ENCODE measurements around the gene CRACR2B.

- TF ChIP-seq CTCF (IDR thresholded peaks at IDR 0.05; ENCODE audit: insufficient read depth, low read length) (peak; percentile 36), GABPA (IDR thresholded peaks at IDR 0.05; ENCODE audit: low read depth) (no peak), SPI1 (IDR thresholded peaks at IDR 0.05; ENCODE audit: borderline replicate concordance, low read depth) (no peak)
Measured at GRCh38 chr11:839875-840617, 12.3 kb downstream of the CRACR2B start.
